SK-N-SH treated with all-trans-retinoic acid at 6 μM for 48 hours (cell line): ENCODE measurements around the gene GPC5.

ENCODE experiments used
- ATAC-seq: fragments of 200-7000 bp; cut with Tn5 transposase; 3 replicates; pipeline ENCODE4 v1.9.1; 2020; ENCODE audit warnings: mild to moderate bottlenecking, moderate library complexity
- ARNTL ChIP-seq: fragments of 450-650 bp; formaldehyde crosslinking; IDR thresholded peaks from 2 replicates; pipeline ENCODE4 v1.5.0; 2020; ENCODE audit warnings: low read depth, mild to moderate bottlenecking, moderate library complexity, borderline replicate concordance
- BACH2 ChIP-seq: fragments of 250-450 bp; sonication (Bioruptor Pico); IDR thresholded peaks from 2 replicates; pipeline ENCODE4 v1.9.0; 2021; ENCODE audit warnings: mild to moderate bottlenecking, borderline replicate concordance
- CSDC2 ChIP-seq: fragments of 250-450 bp; sonication (Bioruptor Pico); IDR thresholded peaks from 2 replicates; pipeline ENCODE4 v1.5.0; 2020; ENCODE audit warnings: mild to moderate bottlenecking, moderate library complexity
- CSRNP3 ChIP-seq: fragments of 250-450 bp; sonication (Bioruptor Pico); IDR thresholded peaks from 2 replicates; pipeline ENCODE4 v1.5.1; 2021; ENCODE audit warnings: mild to moderate bottlenecking, moderate library complexity
- ESRRG ChIP-seq: fragments of 250-450 bp; sonication (Bioruptor Pico); IDR thresholded peaks from 2 replicates; pipeline ENCODE4 v1.6.1; 2021; ENCODE audit warnings: mild to moderate bottlenecking
- GLIS3 ChIP-seq: fragments of 250-450 bp; sonication (Bioruptor Pico); IDR thresholded peaks from 2 replicates; pipeline ENCODE4 v1.5.0; 2020; ENCODE audit warnings: mild to moderate bottlenecking, moderate library complexity
- ISL1 ChIP-seq: fragments of 250-450 bp; sonication (Bioruptor Pico); IDR thresholded peaks from 2 replicates; pipeline ENCODE4 v2.1.2; 2022; ENCODE audit warnings: mild to moderate bottlenecking, moderate library complexity
- OSR1 ChIP-seq: fragments of 250-450 bp; sonication (Bioruptor Pico); IDR thresholded peaks from 2 replicates; pipeline ENCODE4 v1.8.0; 2022; ENCODE audit warnings: moderate library complexity, mild to moderate bottlenecking, inconsistent platforms
- PATZ1 ChIP-seq: fragments of 250-450 bp; sonication (Bioruptor Pico); IDR thresholded peaks from 2 replicates; pipeline ENCODE4 v1.8.0; 2020; ENCODE audit warnings: mild to moderate bottlenecking, moderate library complexity, borderline replicate concordance
- RARB ChIP-seq: fragments of 250-450 bp; sonication (Bioruptor Pico); IDR thresholded peaks from 2 replicates; pipeline ENCODE4 v1.8.0; 2021; ENCODE audit warnings: mild to moderate bottlenecking, moderate library complexity
- SNAI2 ChIP-seq: fragments of 250-450 bp; sonication (Bioruptor Pico); IDR thresholded peaks from 2 replicates; pipeline ENCODE4 v1.5.0; 2020; ENCODE audit warnings: mild to moderate bottlenecking, moderate library complexity
- TCF4 ChIP-seq: fragments of 250-450 bp; sonication (Bioruptor Pico); IDR thresholded peaks from 2 replicates; pipeline ENCODE4 v1.8.0; 2021; ENCODE audit warnings: mild to moderate bottlenecking, moderate library complexity, borderline replicate concordance
- TOX ChIP-seq: fragments of 250-450 bp; sonication (Bioruptor Pico); IDR thresholded peaks from 2 replicates; pipeline ENCODE4 v1.8.0; 2021; ENCODE audit warnings: mild to moderate bottlenecking, moderate library complexity, borderline replicate concordance
- TSHZ2 ChIP-seq: fragments of 250-450 bp; sonication (Bioruptor Pico); IDR thresholded peaks from 2 replicates; pipeline ENCODE4 v1.5.0; 2020; ENCODE audit warnings: mild to moderate bottlenecking, moderate library complexity
- ZC3H10 ChIP-seq: fragments of 250-450 bp; sonication (Bioruptor Pico); IDR thresholded peaks from 2 replicates; pipeline ENCODE4 v1.5.1; 2021; ENCODE audit warnings: mild to moderate bottlenecking, moderate library complexity
- ZFP3 ChIP-seq: fragments of 250-450 bp; sonication (Bioruptor Pico); IDR thresholded peaks from 2 replicates; pipeline ENCODE4 v1.5.0; 2020; ENCODE audit warnings: mild to moderate bottlenecking, moderate library complexity
- ZFP30 ChIP-seq: fragments of 450-650 bp; formaldehyde crosslinking; IDR thresholded peaks from 2 replicates; pipeline ENCODE4 v1.5.0; 2022; ENCODE audit warnings: mild to moderate bottlenecking, moderate library complexity
- ZNF8 ChIP-seq: fragments of 450-650 bp; formaldehyde crosslinking; IDR thresholded peaks from 2 replicates; pipeline ENCODE4 v1.5.0; 2020; ENCODE audit warnings: mild to moderate bottlenecking, moderate library complexity
- TF ChIP-seq, protein P1 (sequence below): fragments of 250-450 bp; sonication (Bioruptor Pico); IDR thresholded peaks from 2 replicates; pipeline ENCODE4 v1.5.1; 2020; ENCODE audit warnings: low read depth, mild to moderate bottlenecking, moderate library complexity

Gene GPC5

DNA sequence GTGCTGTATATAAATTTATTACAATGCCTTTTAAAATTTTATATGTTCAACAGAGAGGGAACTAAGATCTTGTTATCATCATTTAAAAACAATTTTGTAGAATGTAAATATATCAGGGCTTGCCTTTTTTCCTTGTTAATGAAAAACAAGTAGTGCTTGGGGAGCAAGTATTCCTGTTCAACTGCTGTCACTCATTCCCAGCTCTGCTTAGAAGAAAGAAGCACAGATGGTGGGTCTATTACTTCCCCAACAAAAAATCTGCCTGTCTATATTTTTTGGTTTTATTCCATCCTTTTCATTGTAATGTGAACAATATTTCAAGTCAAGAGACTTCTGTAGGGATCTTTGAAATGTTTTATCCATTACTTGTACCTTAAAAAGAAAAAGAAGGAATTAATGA, 503.9 kb downstream of the GPC5 start:
- TF ChIP-seq OSR1 (no peak), ZFP30 (CRISPR knock-in tag) (no peak), RARB (CRISPR knock-in tag) (no peak), ISL1 (no peak), ZC3H10 (CRISPR knock-in tag) (no peak)
- TF ChIP-seq, all 23 proteins: peak for 0
- ATAC-seq = no peak

GRCh38 chr13:91904005-91904404, 505.6 kb downstream of the GPC5 start:
- no peak for ATAC-seq
- TF ChIP-seq TCF4 (CRISPR knock-in tag) = no peak
- TF ChIP-seq TOX = no peak
- TF ChIP-seq ARNTL = no peak
- TF ChIP-seq ZFP30 (CRISPR knock-in tag) = no peak
- TF ChIP-seq, protein P1, sequence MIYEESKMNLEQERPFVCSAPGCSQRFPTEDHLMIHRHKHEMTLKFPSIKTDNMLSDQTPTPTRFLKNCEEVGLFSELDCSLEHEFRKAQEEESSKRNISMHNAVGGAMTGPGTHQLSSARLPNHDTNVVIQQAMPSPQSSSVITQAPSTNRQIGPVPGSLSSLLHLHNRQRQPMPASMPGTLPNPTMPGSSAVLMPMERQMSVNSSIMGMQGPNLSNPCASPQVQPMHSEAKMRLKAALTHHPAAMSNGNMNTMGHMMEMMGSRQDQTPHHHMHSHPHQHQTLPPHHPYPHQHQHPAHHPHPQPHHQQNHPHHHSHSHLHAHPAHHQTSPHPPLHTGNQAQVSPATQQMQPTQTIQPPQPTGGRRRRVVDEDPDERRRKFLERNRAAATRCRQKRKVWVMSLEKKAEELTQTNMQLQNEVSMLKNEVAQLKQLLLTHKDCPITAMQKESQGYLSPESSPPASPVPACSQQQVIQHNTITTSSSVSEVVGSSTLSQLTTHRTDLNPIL = no peak
- no peak for TF ChIP-seq CSRNP3 (CRISPR knock-in tag)
- no peak for TF ChIP-seq SNAI2
- TF ChIP-seq ZNF8 = no peak
- no peak for TF ChIP-seq CSDC2

DNA sequence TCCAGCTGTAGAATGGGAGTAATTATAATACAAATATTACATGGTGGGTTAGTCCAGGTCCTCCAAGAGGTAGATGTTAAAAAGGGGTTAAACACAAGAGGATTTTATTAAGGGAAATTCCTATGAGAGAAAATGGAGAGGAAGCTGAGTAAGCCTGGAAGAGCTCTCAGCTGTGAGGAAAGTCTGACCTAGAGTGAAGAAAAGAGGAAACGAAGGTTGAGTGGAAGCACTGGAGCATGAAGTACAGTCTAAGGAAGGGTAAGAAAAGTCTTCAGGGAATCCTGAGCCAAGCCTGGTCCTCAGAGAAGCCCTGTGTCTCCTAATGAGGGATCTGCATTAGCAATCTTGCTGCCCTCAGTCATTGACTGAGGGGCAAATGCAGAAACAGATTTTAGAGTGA, 506.2 kb downstream of the GPC5 start:
- no peak for ATAC-seq
- TF ChIP-seq PATZ1 (CRISPR knock-in tag) (no peak), GLIS3 (CRISPR knock-in tag) (no peak), ESRRG (CRISPR knock-in tag) (no peak), BACH2 (CRISPR knock-in tag) (no peak), ZFP3 (CRISPR knock-in tag) (no peak)

- ATAC-seq = no peak
- TF ChIP-seq RARB (CRISPR knock-in tag) (no peak), ZFP30 (CRISPR knock-in tag) (no peak)
- TF ChIP-seq, all 23 proteins: peak for 0
These were observed 509.0 kb downstream of the GPC5 start for GRCh38 chr13:91907398-91907797.

- no peak for ATAC-seq
- TF ChIP-seq SNAI2 = no peak
- no peak for TF ChIP-seq PATZ1 (CRISPR knock-in tag)
- TF ChIP-seq ZC3H10 (CRISPR knock-in tag) = no peak
- TF ChIP-seq BACH2 (CRISPR knock-in tag) = no peak
- TF ChIP-seq CSRNP3 (CRISPR knock-in tag) = no peak
- TF ChIP-seq, protein P1 = no peak
- TF ChIP-seq ESRRG (CRISPR knock-in tag) = no peak
- TF ChIP-seq RARB (CRISPR knock-in tag) = no peak
- TF ChIP-seq TSHZ2 (CRISPR knock-in tag) = no peak
- TF ChIP-seq, all 23 proteins: peak for 0
These were observed 511.2 kb downstream of the GPC5 start for GRCh38 chr13:91909617-91910016.
